Measurements from ENCODE around the gene TBC1D22A. TPM values are rescaled to one million over a fixed set of nuclear protein-coding genes. Genes with fewer than 3 reads are reported as not detected.

Gene TBC1D22A
- total RNA-seq, 4 donors from 2014 or later: 10.8 to 32.2 (median 22.3) TPM

- no peak for TF ChIP-seq CTCF (IDR thresholded peaks at IDR 0.05; ENCODE audit: low read depth)
Measured at GRCh38 chr22:47149976-47150375, 387.5 kb downstream of the TBC1D22A start.

DNA sequence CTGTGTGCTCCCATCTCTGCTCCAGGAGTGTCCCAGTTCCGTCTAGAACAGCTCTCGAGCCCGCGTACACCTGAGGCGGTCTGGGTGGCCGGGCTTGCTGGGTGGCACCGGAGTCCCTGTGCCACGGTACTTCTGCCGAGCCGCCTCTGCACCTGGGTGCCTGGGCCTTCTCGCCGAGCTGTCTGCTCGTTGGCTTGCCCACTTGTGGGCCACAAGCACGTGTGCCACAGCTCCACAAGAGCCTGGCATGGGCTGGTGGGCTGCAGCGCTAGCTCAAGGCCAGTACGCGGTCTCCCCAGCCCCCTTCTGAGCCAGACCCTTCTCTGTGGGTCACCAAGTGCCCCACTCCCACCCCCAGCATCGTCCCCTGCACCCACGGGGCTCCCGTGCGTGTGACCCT lies 388.0 kb downstream of the TBC1D22A start:
- no peak for TF ChIP-seq CTCF (IDR thresholded peaks at IDR 0.05; ENCODE audit: low read depth)

DNA sequence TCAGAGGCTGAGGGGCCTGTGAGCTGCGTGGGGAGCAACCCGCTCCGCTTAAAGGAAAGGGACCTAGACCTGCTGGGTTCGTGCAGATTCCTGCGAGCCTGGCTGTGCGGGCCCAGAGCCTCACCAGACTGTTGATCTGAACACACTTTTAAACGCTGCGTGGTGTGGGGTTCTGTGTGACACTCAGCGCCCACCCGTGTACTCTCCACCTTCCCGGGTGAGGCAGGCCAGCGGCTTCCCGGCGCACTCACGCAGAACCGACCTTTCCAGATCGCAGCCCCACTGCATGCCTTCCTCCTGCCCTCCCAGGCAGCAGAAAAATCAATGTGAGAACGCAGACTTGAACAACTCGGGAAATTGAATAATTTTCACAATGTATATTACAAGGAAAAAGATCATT lies 388.6 kb downstream of the TBC1D22A start:
- TF ChIP-seq CTCF (IDR thresholded peaks at IDR 0.05; ENCODE audit: low read depth): no peak

DNA sequence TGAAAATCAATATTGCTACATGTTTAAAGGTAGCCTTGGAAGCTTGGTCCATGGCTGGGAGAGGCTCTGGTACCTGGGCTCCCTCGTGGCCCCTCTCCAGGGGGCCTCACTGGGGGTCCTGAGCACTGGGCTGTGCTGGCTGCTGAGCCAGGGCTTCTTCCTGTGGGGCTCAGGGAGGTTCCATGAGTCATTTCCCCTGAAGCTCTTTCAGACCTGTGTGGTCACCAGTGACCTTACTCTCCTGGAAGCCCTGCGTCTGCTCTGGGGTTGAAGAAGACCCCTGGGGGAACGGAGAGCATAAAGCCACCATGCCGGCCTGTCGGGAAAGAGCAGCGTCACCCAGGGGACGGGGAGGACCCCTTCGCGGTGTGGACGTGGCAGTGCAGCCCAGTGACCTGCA lies 389.0 kb downstream of the TBC1D22A start:
- TF ChIP-seq CTCF (IDR thresholded peaks at IDR 0.05; ENCODE audit: low read depth): no peak

DNA sequence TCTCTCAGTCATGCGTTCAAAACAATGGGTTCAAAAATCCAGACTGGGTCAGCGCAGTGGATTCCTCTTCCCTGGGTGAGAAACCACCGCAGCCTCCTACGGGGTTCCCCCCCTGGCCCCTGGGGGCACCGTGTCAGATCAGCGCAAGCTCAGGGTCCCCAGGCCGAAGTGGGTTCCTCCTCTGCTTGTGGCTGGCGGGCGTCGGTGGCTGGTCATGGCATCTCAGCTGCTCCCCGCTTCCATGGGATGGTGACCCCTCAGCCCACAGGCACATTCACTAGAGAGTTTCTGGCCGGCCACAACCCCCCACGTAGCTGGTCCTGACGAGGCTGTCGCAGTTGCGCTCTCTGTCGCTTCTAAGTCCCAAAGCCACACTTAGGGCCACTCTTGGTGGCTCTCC lies 389.8 kb downstream of the TBC1D22A start:
- no peak for TF ChIP-seq CTCF (IDR thresholded peaks at IDR 0.05; ENCODE audit: low read depth)

DNA sequence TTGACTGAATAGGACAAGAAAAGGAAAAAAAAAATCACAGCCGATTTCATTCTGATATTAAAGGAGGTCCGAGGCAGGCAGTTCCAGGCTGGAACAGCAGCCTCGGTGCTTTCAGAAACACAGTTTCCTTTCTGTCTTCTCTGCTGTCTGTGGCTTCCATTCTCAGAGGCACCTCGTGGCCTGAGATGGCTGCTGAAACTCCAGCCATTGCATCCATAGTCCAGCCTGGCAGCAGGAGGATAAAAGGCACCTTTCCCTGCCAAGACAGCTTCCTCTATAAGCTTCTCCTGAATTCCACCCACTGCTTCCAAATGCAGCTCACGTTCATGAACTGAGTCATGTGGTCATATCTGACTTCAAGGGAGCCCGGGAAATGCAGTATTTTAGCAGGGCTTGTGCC lies 390.5 kb downstream of the TBC1D22A start:
- TF ChIP-seq CTCF (IDR thresholded peaks at IDR 0.05; ENCODE audit: low read depth): no peak

DNA sequence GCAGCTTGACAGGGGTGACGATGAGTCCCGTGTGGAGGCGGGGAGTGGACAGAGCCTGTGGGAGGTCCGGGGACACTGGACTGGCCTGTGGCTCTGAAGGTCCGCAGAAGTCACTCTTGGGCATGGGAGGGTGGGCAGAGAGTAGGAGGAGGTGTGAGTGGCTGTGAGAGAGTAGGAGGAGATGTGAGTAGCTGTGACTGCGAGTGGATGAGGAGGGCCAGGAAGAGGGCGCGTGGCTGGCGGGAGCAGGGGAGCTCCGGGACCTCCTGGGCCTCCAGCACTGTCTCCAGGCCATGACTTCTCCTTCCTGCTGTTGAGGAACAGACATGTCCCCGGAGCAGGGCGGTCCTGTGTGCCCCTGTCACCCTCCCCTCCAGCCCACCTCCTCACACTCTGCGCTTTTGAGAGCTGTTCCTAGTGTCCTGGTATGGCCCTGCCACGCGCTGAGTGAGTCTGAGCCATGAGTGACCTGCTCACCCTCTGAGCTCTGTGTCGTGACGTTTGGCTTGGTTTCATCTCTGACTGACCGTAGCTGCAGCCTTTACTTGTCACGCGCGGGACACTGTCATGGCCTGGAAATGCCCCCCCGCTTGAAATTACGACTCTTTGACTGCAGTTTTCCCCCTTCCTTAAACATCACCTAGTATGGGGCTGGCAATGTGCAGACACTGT lies 391.5 kb downstream of the TBC1D22A start:
- no peak for TF ChIP-seq CTCF (IDR thresholded peaks at IDR 0.05; ENCODE audit: low read depth)
